ENCODE results near the gene ASS1. TPM values are rescaled to one million over a fixed set of nuclear protein-coding genes. Genes with fewer than 3 reads are reported as not detected.

ASS1 gene
- total RNA-seq, 1 donor from 2014 or later, result 117 TPM

- no peak overlapping the region for H3K9ac ChIP-seq (ENCODE audit: low read length)
- H3K9me3 ChIP-seq (ENCODE audit: insufficient read depth, low read depth, low read length), result no peaks in the 10 kb centered on the region
- H3K27me3 ChIP-seq (ENCODE audit: insufficient read depth, low read length), result no peaks in the 10 kb centered on the region
- no peak overlapping the region for H2AFZ ChIP-seq (ENCODE audit: low read depth, low read length)
- H3K79me2 ChIP-seq (ENCODE audit: insufficient read depth, low read length), result no peaks in the 10 kb centered on the region
- H3K4me3 Mint-ChIP-seq (ENCODE audit: unreplicated experiment), result no peak overlapping the region
- H3K27ac Mint-ChIP-seq (ENCODE audit: unreplicated experiment), result no peak overlapping the region
- no peaks in the 10 kb centered on the region for H3K4me1 Mint-ChIP-seq (ENCODE audit: low read depth, unreplicated experiment)
- peaks cover 2% of the 10 kb centered on the region for H3K27me3 Mint-ChIP-seq (ENCODE audit: low read depth, unreplicated experiment)
- no peaks in the 10 kb centered on the region for H4K20me1 ChIP-seq (ENCODE audit: insufficient read depth, low read length)
- H3K4me3 ChIP-seq (ENCODE audit: insufficient read depth, low read depth, low read length), result no peak overlapping the region
- no peaks in the 10 kb centered on the region for H3K4me1 ChIP-seq (ENCODE audit: insufficient read depth, low read length)
- H3K27ac ChIP-seq (ENCODE audit: low read depth, low read length), result no peak overlapping the region
- no peaks in the 10 kb centered on the region for H3K36me3 ChIP-seq (ENCODE audit: insufficient read depth, low read length)
- H3K36me3 Mint-ChIP-seq (ENCODE audit: low read depth, unreplicated experiment), result no peaks in the 10 kb centered on the region
- FAIRE-seq, result no peak
- peaks cover 8% of the 10 kb centered on the region for H3K9me3 Mint-ChIP-seq (ENCODE audit: unreplicated experiment)
- H3K4me2 ChIP-seq (ENCODE audit: low read length), result no peak overlapping the region
- no peak for TF ChIP-seq CTCF (IDR thresholded peaks at IDR 0.05; ENCODE audit: insufficient read depth, low read depth, low read length)
- DNase-seq (ENCODE audit: low read depth), result no peak
Measured at GRCh38 chr9:130508218-130508617, 63.5 kb downstream of the ASS1 start.

GRCh38 chr9:130512199-130512598 lies 67.4 kb downstream of the ASS1 start:
- H2AFZ ChIP-seq (ENCODE audit: low read depth, low read length), result no peak overlapping the region
- Mint-ChIP-seq H3K9me3 (ENCODE audit: unreplicated experiment) (peaks cover 8% of the 10 kb centered on the region), H3K4me3 (ENCODE audit: unreplicated experiment) (no peak overlapping the region), H3K4me1 (ENCODE audit: low read depth, unreplicated experiment) (no peaks in the 10 kb centered on the region), H3K36me3 (ENCODE audit: low read depth, unreplicated experiment) (no peaks in the 10 kb centered on the region), H3K27me3 (ENCODE audit: low read depth, unreplicated experiment) (peaks cover 2% of the 10 kb centered on the region), H3K27ac (ENCODE audit: unreplicated experiment) (no peak overlapping the region)
- no peak overlapping the region for H3K27ac ChIP-seq (ENCODE audit: low read depth, low read length)
- no peak for TF ChIP-seq EZH2 (IDR thresholded peaks at IDR 0.05; ENCODE audit: insufficient read depth, low read length)
- TF ChIP-seq CTCF (IDR thresholded peaks at IDR 0.05; ENCODE audit: insufficient read depth, low read depth, low read length), result no peak
- DNase-seq (ENCODE audit: low read depth) (no peak), FAIRE-seq (no peak)
- no peaks in the 10 kb centered on the region for H3K4me1 ChIP-seq (ENCODE audit: insufficient read depth, low read length)
- H3K27me3 ChIP-seq (ENCODE audit: insufficient read depth, low read length), result no peaks in the 10 kb centered on the region
- no peaks in the 10 kb centered on the region for H4K20me1 ChIP-seq (ENCODE audit: insufficient read depth, low read length)
- H3K9me3 ChIP-seq (ENCODE audit: insufficient read depth, low read depth, low read length), result no peaks in the 10 kb centered on the region
- no peak overlapping the region for H3K9ac ChIP-seq (ENCODE audit: low read length)
- no peaks in the 10 kb centered on the region for H3K79me2 ChIP-seq (ENCODE audit: insufficient read depth, low read length)
- no peaks in the 10 kb centered on the region for H3K36me3 ChIP-seq (ENCODE audit: insufficient read depth, low read length)
- no peak overlapping the region for H3K4me3 ChIP-seq (ENCODE audit: insufficient read depth, low read depth, low read length)
- H3K4me2 ChIP-seq (ENCODE audit: low read length), result no peak overlapping the region

- Mint-ChIP-seq H3K4me1 (ENCODE audit: low read depth, unreplicated experiment) (no peaks in the 10 kb centered on the region), H3K27ac (ENCODE audit: unreplicated experiment) (no peak overlapping the region), H3K36me3 (ENCODE audit: low read depth, unreplicated experiment) (no peaks in the 10 kb centered on the region), H3K9me3 (ENCODE audit: unreplicated experiment) (peaks cover 8% of the 10 kb centered on the region), H3K27me3 (ENCODE audit: low read depth, unreplicated experiment) (peaks cover 7% of the 10 kb centered on the region), H3K4me3 (ENCODE audit: unreplicated experiment) (no peak overlapping the region)
- Histone ChIP-seq H3K79me2 (ENCODE audit: insufficient read depth, low read length) (no peaks in the 10 kb centered on the region), H3K27me3 (ENCODE audit: insufficient read depth, low read length) (no peaks in the 10 kb centered on the region), H4K20me1 (ENCODE audit: insufficient read depth, low read length) (no peaks in the 10 kb centered on the region), H2AFZ (ENCODE audit: low read depth, low read length) (no peak overlapping the region), H3K4me2 (ENCODE audit: low read length) (no peak overlapping the region), H3K36me3 (ENCODE audit: insufficient read depth, low read length) (no peaks in the 10 kb centered on the region), H3K4me1 (ENCODE audit: insufficient read depth, low read length) (no peaks in the 10 kb centered on the region), H3K9ac (ENCODE audit: low read length) (no peak overlapping the region), H3K4me3 (ENCODE audit: insufficient read depth, low read depth, low read length) (no peak overlapping the region), H3K9me3 (ENCODE audit: insufficient read depth, low read depth, low read length) (no peaks in the 10 kb centered on the region), H3K27ac (ENCODE audit: low read depth, low read length) (no peak overlapping the region)
- FAIRE-seq (no peak), DNase-seq (ENCODE audit: low read depth) (no peak)
- no peak for TF ChIP-seq CTCF (IDR thresholded peaks at IDR 0.05; ENCODE audit: insufficient read depth, low read depth, low read length)
Measured at GRCh38 chr9:130513078-130513477, 68.3 kb downstream of the ASS1 start.

Measured in astrocyte (in vitro differentiated cells and primary cell).